ENCODE measurements around the gene C18orf32. TPM values are rescaled to one million over a fixed set of nuclear protein-coding genes. Genes with fewer than 3 reads are reported as not detected.

Gene C18orf32
- total and polyA plus RNA-seq, 2 of the 13 experiments (the other 11 are each of a cell fraction or from before 2014, with no cell fraction given): 17.6 to 20.6 TPM

- TF ChIP-seq, protein P1, sequence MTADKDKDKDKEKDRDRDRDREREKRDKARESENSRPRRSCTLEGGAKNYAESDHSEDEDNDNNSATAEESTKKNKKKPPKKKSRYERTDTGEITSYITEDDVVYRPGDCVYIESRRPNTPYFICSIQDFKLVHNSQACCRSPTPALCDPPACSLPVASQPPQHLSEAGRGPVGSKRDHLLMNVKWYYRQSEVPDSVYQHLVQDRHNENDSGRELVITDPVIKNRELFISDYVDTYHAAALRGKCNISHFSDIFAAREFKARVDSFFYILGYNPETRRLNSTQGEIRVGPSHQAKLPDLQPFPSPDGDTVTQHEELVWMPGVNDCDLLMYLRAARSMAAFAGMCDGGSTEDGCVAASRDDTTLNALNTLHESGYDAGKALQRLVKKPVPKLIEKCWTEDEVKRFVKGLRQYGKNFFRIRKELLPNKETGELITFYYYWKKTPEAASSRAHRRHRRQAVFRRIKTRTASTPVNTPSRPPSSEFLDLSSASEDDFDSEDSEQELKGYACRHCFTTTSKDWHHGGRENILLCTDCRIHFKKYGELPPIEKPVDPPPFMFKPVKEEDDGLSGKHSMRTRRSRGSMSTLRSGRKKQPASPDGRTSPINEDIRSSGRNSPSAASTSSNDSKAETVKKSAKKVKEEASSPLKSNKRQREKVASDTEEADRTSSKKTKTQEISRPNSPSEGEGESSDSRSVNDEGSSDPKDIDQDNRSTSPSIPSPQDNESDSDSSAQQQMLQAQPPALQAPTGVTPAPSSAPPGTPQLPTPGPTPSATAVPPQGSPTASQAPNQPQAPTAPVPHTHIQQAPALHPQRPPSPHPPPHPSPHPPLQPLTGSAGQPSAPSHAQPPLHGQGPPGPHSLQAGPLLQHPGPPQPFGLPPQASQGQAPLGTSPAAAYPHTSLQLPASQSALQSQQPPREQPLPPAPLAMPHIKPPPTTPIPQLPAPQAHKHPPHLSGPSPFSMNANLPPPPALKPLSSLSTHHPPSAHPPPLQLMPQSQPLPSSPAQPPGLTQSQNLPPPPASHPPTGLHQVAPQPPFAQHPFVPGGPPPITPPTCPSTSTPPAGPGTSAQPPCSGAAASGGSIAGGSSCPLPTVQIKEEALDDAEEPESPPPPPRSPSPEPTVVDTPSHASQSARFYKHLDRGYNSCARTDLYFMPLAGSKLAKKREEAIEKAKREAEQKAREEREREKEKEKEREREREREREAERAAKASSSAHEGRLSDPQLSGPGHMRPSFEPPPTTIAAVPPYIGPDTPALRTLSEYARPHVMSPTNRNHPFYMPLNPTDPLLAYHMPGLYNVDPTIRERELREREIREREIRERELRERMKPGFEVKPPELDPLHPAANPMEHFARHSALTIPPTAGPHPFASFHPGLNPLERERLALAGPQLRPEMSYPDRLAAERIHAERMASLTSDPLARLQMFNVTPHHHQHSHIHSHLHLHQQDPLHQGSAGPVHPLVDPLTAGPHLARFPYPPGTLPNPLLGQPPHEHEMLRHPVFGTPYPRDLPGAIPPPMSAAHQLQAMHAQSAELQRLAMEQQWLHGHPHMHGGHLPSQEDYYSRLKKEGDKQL (CRISPR knock-in tag; IDR thresholded peaks at IDR 0.05; ENCODE audit: low read depth): no peak; the same call in 1 of the 2 replicates
- TF ChIP-seq ZFP41 (CRISPR knock-in tag; IDR thresholded peaks at IDR 0.05; ENCODE audit: borderline replicate concordance): peak; percentile 54; the same call in 1 of the 2 replicates
- 0 out of 2 replicates have a peak, but pooled peaks have one; percentile 42 for TF ChIP-seq ZNF558 (CRISPR knock-in tag; IDR thresholded peaks at IDR 0.05; ENCODE audit: borderline replicate concordance)
- TF ChIP-seq TOPORS (CRISPR knock-in tag; IDR thresholded peaks at IDR 0.05): peak; percentile 53; the same call in 1 of the 2 replicates
- TF ChIP-seq ZNF790 (CRISPR knock-in tag; IDR thresholded peaks at IDR 0.05; ENCODE audit: borderline replicate concordance): peak; percentile 89; the same call in 1 of the 2 replicates
- TF ChIP-seq CEBPG (CRISPR knock-in tag; IDR thresholded peaks at IDR 0.05): peak; percentile 96
- TF ChIP-seq XBP1 (CRISPR knock-in tag; IDR thresholded peaks at IDR 0.05): no peak
- TF ChIP-seq ZNF670 (CRISPR knock-in tag; IDR thresholded peaks at IDR 0.05; ENCODE audit: borderline replicate concordance): peak; percentile 84; the same call in 1 of the 2 replicates
- TF ChIP-seq, protein P2, sequence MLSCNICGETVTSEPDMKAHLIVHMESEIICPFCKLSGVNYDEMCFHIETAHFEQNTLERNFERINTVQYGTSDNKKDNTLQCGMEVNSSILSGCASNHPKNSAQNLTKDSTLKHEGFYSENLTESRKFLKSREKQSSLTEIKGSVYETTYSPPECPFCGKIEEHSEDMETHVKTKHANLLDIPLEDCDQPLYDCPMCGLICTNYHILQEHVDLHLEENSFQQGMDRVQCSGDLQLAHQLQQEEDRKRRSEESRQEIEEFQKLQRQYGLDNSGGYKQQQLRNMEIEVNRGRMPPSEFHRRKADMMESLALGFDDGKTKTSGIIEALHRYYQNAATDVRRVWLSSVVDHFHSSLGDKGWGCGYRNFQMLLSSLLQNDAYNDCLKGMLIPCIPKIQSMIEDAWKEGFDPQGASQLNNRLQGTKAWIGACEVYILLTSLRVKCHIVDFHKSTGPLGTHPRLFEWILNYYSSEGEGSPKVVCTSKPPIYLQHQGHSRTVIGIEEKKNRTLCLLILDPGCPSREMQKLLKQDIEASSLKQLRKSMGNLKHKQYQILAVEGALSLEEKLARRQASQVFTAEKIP (CRISPR knock-in tag; IDR thresholded peaks at IDR 0.05; ENCODE audit: borderline replicate concordance): no peak
- TF ChIP-seq ZNF546 (CRISPR knock-in tag; conservative IDR thresholded peaks at IDR 0.05): peak; percentile 52; the same call in 1 of the 2 replicates
- TF ChIP-seq, protein P3, sequence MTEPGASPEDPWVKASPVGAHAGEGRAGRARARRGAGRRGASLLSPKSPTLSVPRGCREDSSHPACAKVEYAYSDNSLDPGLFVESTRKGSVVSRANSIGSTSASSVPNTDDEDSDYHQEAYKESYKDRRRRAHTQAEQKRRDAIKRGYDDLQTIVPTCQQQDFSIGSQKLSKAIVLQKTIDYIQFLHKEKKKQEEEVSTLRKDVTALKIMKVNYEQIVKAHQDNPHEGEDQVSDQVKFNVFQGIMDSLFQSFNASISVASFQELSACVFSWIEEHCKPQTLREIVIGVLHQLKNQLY (CRISPR knock-in tag; IDR thresholded peaks at IDR 0.05): no peak
- TF ChIP-seq, protein P4, sequence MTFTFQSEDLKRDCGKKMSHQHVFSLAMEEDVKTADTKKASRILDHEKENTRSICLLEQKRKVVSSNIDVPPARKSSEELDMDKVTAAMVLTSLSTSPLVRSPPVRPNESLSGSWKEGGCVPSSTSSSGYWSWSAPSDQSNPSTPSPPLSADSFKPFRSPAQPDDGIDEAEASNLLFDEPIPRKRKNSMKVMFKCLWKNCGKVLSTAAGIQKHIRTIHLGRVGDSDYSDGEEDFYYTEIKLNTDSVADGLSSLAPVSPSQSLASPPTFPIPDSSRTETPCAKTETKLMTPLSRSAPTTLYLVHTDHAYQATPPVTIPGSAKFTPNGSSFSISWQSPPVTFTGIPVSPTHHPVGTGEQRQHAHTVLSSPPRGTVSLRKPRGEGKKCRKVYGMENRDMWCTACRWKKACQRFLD (CRISPR knock-in tag; IDR thresholded peaks at IDR 0.05; ENCODE audit: borderline replicate concordance): no peak; the same call in 1 of the 2 replicates
- no peak for TF ChIP-seq ZNF460 (CRISPR knock-in tag; IDR thresholded peaks at IDR 0.05; ENCODE audit: borderline replicate concordance)
- peak; percentile 37; the same call in 1 of the 2 replicates for TF ChIP-seq WIZ (CRISPR knock-in tag; IDR thresholded peaks at IDR 0.05)
These were observed at the start of gene C18orf32 (continued) for GRCh38 chr18:49486953-49487710.

Measured in HepG2 (cell line).